ENCODE results near the gene ULK4. TPM values are rescaled to one million over a fixed set of nuclear protein-coding genes. Genes with fewer than 3 reads are reported as not detected.

ULK4 gene
- total RNA-seq, 1 experiment from 2014 or later = 14.3 TPM

DNA sequence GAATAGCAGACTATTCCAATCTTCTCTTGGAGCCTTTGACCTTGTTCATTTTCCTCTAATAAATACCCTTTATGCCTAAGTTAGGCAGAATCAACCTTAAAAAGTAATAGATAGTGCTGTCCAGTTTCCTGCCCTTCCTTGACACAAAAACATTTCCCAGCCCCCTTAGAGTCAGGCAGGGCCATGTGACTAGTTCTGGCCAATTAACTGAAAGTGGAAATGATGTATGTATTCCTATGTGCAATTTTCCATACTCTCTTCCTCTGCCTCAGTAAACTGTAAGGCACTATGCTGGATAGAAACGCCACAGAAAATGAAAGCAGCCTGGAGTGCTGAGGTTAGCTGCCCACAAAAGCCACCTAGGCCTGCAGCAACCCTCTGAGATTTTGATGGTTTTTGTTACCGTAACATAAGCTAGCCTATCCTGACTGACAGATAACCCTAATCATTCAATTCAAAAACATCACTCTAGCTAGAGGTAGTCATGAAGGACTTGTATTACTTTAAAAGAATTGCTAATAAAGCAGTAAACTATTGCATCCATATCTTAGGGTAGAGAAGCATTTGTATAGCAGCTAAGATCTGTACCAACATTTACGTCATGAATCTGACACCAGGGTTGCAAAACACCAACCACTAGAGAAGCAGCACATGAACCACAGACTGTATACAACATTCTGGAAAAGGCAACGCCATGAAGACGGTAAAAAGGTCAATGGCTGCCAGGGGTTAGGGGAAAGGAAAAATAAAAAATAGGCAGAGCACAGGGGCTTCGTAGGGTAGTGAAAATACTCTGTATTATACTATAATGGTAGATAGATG lies 112.9 kb downstream of the ULK4 start:
- no peaks in the 10 kb centered on the region for H3K9me3 ChIP-seq (ENCODE audit: control insufficient read depth, insufficient read depth, low read depth, low read length)
- no peaks in the 10 kb centered on the region for H3K4me1 ChIP-seq (ENCODE audit: control insufficient read depth, insufficient read depth, low read length)
- ATAC-seq (no peak), DNase-seq (ENCODE audit: low read depth, low spot score) (no peak)
- no peaks in the 10 kb centered on the region for H3K27me3 ChIP-seq (ENCODE audit: control insufficient read depth, insufficient read depth, low read length)
- H3K36me3 ChIP-seq (ENCODE audit: control insufficient read depth, insufficient read depth, low read length) = no peaks in the 10 kb centered on the region
- BruUV-seq (replicated peaks) = no TSS peak
- CTCF ChIA-PET = no interaction called here
- POLR2A ChIA-PET = no interaction called here
- in situ Hi-C loops (cut with HindIII; ENCODE audit: low pct_unique_long_range_greater_than_20kb, low sequenced_read_pairs) (no loop called here), intact Hi-C loops (cut with micrococcal nuclease; ENCODE audit: unreplicated experiment) (no loop called here)
- TF ChIP-seq REST (IDR thresholded peaks at IDR 0.05; ENCODE audit: insufficient read depth in 1 of 2, low read depth in 2 of 2, low read length in 1 of 2) (no peak), TCF7L2 (IDR thresholded peaks at IDR 0.05; ENCODE audit: low read depth, low read length) (no peak), CTCF (IDR thresholded peaks at IDR 0.05) (no peak), POLR2AphosphoS5 (IDR thresholded peaks at IDR 0.05; ENCODE audit: low read depth, low read length) (no peak), SIN3A (IDR thresholded peaks at IDR 0.05; ENCODE audit: borderline replicate concordance, insufficient read depth, low read depth, low read length) (no peak)
- H3K4me3 ChIP-seq (ENCODE audit: low read depth in 2 of 2, low read length in 2 of 2) = no peak overlapping the region
- H3K27ac ChIP-seq (ENCODE audit: low read length) = no peak overlapping the region

DNA sequence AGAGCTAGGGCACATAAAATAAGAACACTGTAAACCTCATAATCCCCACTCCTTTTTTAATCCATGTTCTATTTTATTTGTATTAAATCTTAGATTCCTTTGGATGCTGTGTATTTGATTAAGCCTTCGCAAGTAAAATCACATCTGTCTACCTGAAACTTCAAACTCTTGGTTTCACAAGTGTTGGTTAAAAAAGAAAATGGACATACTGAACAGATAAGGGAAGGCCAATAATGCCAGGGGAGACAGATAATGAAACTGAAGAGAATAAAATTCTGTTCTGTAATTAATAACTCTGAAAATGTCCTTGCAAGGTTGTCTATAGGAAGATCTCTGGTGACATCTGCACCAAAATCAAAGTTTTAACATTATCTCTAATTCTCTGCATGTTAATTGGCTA lies 114.2 kb downstream of the ULK4 start:
- H3K4me1 ChIP-seq (ENCODE audit: control insufficient read depth, insufficient read depth, low read length) = no peaks in the 10 kb centered on the region
- CTCF ChIA-PET = no interaction called here
- intact Hi-C loops (cut with micrococcal nuclease; ENCODE audit: unreplicated experiment) = no loop called here

More for the DNA sequence above, 114.2 kb downstream of the ULK4 start:
- no TSS peak for BruUV-seq (replicated peaks)
- ATAC-seq = no peak
- Histone ChIP-seq H3K9me3 (ENCODE audit: control insufficient read depth, insufficient read depth, low read depth, low read length) (no peaks in the 10 kb centered on the region), H3K27me3 (ENCODE audit: control insufficient read depth, insufficient read depth, low read length) (no peaks in the 10 kb centered on the region), H3K27ac (ENCODE audit: low read length) (no peak overlapping the region), H3K4me3 (ENCODE audit: low read depth in 2 of 2, low read length in 2 of 2) (no peak overlapping the region), H3K36me3 (ENCODE audit: control insufficient read depth, insufficient read depth, low read length) (no peaks in the 10 kb centered on the region)
- no peak for TF ChIP-seq REST (IDR thresholded peaks at IDR 0.05; ENCODE audit: insufficient read depth in 1 of 2, low read depth in 2 of 2, low read length in 1 of 2)
- TF ChIP-seq POLR2AphosphoS5 (IDR thresholded peaks at IDR 0.05; ENCODE audit: low read depth, low read length) = no peak
- TF ChIP-seq SIN3A (IDR thresholded peaks at IDR 0.05; ENCODE audit: borderline replicate concordance, insufficient read depth, low read depth, low read length) = no peak
- TF ChIP-seq TCF7L2 (IDR thresholded peaks at IDR 0.05; ENCODE audit: low read depth, low read length) = no peak
- no peak for TF ChIP-seq CTCF (IDR thresholded peaks at IDR 0.05)
- POLR2A ChIA-PET = interaction anchor here (0.6 kb wide), 1 partner anchor 102 kb away, joined by 3 read pairs; no protein-coding TSS in a partner anchor
- in situ Hi-C loops (cut with HindIII; ENCODE audit: low pct_unique_long_range_greater_than_20kb, low sequenced_read_pairs) = no loop called here
- DNase-seq (ENCODE audit: low read depth, low spot score) = no peak
